B cell (primary cell): ENCODE results near the gene CNOT4. TPM values are rescaled to one million over a fixed set of nuclear protein-coding genes. Genes with fewer than 3 reads are reported as not detected.
"Not testable (repeated sequence)": the region's sequence is repeated elsewhere in the genome, so short reads cannot be mapped to it uniquely, and the experiment has no call there.

ENCODE experiments used
- ATAC-seq: fragments of 200-7000 bp; cut with Tn5 transposase; one replicate; pipeline ENCODE4 v1.10.0; 2021; ENCODE audit warnings: low read depth, mild to moderate bottlenecking, moderate number of reproducible peaks, moderate library complexity
- CTCF ChIA-PET: fragments of 350-600 bp; sonication (Branson Sonifier 250); formaldehyde crosslinking; loops from one replicate; lab custom pipeline; 2021; ENCODE audit warnings: antibody characterized with exemption, inconsistent platforms; lab: Charles Lee
- POLR2A ChIA-PET: fragments of 350-600 bp; sonication (Branson Sonifier 250); formaldehyde crosslinking; loops from one replicate; lab custom pipeline; 2021; ENCODE audit warnings: antibody characterized with exemption; lab: Charles Lee
- DNase-seq: peaks from one replicate; pipeline ENCODE4 v3.0.0; 2013
- H2AFZ ChIP-seq: 2 replicates; pipeline ENCODE4 v1.6.1; 2012; ENCODE audit warnings: mild to moderate bottlenecking, low read depth, low read length; ENCODE audit not compliant: insufficient read depth, poor library complexity, severe bottlenecking
- H3K27ac ChIP-seq, 2 donors: 1 replicate in 1 of 2; 2 replicates in 1 of 2; pipeline ENCODE4 v1.5.1; 2012 to 2013; ENCODE audit warnings: low read length in 2 of 2, mild to moderate bottlenecking in 2 of 2, moderate library complexity in 1 of 2
- H3K27me3 ChIP-seq, 4 experiments: fragments of 200-600 bp in 1 of 4; sonication (generic) in 1 of 4; replicated peaks in 1 of 4; 1 replicate in 2 of 4; 2 replicates in 2 of 4; pipeline versions ENCODE4 v1.6.1 to v1.7.0; 2013 to 2016; ENCODE audit warnings: low read length in 3 of 4, mild to moderate bottlenecking in 2 of 4, mixed read lengths in 1 of 4, moderate library complexity in 1 of 4; ENCODE audit not compliant: insufficient read depth in 4 of 4, control insufficient read depth in 3 of 4; ENCODE audit errors: control extremely low read depth in 1 of 4
- H3K36me3 ChIP-seq, 2 experiments: replicated peaks in 1 of 2; 1 replicate in 1 of 2; 2 replicates in 1 of 2; pipeline versions ENCODE4 v1.6.1 to v1.7.1; 2013; ENCODE audit warnings: low read length in 1 of 2; ENCODE audit not compliant: insufficient read depth in 2 of 2, control insufficient read depth in 1 of 2; ENCODE audit errors: control extremely low read depth in 1 of 2, extremely low read depth in 1 of 2
- H3K4me1 ChIP-seq, 2 donors: fragments of 200-600 bp in 1 of 2; sonication (generic) in 1 of 2; 1 replicate in 1 of 2; 2 replicates in 1 of 2; pipeline versions ENCODE4 v1.5.1 to v1.6.1; 2013 to 2017; ENCODE audit warnings: low read length in 2 of 2; ENCODE audit not compliant: control insufficient read depth in 2 of 2, insufficient read depth in 2 of 2
- H3K4me2 ChIP-seq: replicated peaks from 2 replicates; pipeline ENCODE3; 2012; ENCODE audit warnings: mild to moderate bottlenecking, low read depth, low read length; ENCODE audit not compliant: poor library complexity, severe bottlenecking
- H3K4me3 ChIP-seq, 5 experiments: fragments of 200-600 bp in 1 of 5; sonication (generic) in 1 of 5; 1 replicate in 3 of 5; 2 replicates in 2 of 5; pipeline versions ENCODE4 v1.5.1 to v1.7.0; 2011 to 2016; ENCODE audit warnings: low read length in 4 of 5, mild to moderate bottlenecking in 4 of 5, low read depth in 2 of 5, control low read depth in 1 of 5, moderate library complexity in 1 of 5; ENCODE audit not compliant: insufficient read depth in 1 of 5; ENCODE audit errors: control extremely low read depth in 1 of 5, extremely low read depth in 1 of 5
- H3K79me2 ChIP-seq: fragments of 200-600 bp; sonication (generic); one replicate; pipeline ENCODE4 v1.6.0; 2016; ENCODE audit warnings: low read length; ENCODE audit not compliant: control insufficient read depth, insufficient read depth
- H3K9ac ChIP-seq: fragments of 200-600 bp; sonication (generic); 2 replicates; pipeline ENCODE4 v1.6.1; 2017; ENCODE audit warnings: mild to moderate bottlenecking, low read length, moderate library complexity
- H3K9me3 ChIP-seq, 3 donors: one replicate each; pipeline versions ENCODE4 v1.6.1 to v1.7.1; 2013; ENCODE audit warnings: low read length in 2 of 3; ENCODE audit not compliant: control insufficient read depth in 2 of 3, insufficient read depth in 1 of 3; ENCODE audit errors: control extremely low read depth in 1 of 3
- H4K20me1 ChIP-seq: 2 replicates; pipeline ENCODE4 v1.6.0; 2012; ENCODE audit warnings: mild to moderate bottlenecking, low read length; ENCODE audit not compliant: insufficient read depth, control insufficient read depth, poor library complexity, severe bottlenecking
- H3K27ac Mint-ChIP-seq: one replicate; pipeline ENCODE4 v1.8.0; 2021; ENCODE audit warnings: mixed read lengths
- H3K27me3 Mint-ChIP-seq: one replicate; pipeline ENCODE4 v1.8.0; 2021; ENCODE audit warnings: mixed read lengths
- H3K4me1 Mint-ChIP-seq: one replicate; pipeline ENCODE4 v1.8.0; 2021; ENCODE audit warnings: mixed read lengths
- H3K4me3 Mint-ChIP-seq: one replicate; pipeline ENCODE4 v1.8.0; 2021; ENCODE audit warnings: mixed read lengths
- H3K9me3 Mint-ChIP-seq: one replicate; pipeline ENCODE4 v1.8.0; 2022; ENCODE audit warnings: mixed read lengths; ENCODE audit not compliant: insufficient read depth
- EZH2 ChIP-seq: IDR thresholded peaks from 2 replicates; pipeline ENCODE4 v1.6.1; 2012; ENCODE audit warnings: borderline replicate concordance, low read depth, mild to moderate bottlenecking, moderate library complexity, low read length; ENCODE audit not compliant: insufficient read depth, poor library complexity, severe bottlenecking
- WGBS: methylation state at CpG from one replicate; pipeline ENCODE4 v1.1.5; 2013; ENCODE audit warnings: missing lambda C conversion rate; ENCODE audit not compliant: insufficient coverage; 5-methylcytosine and 5-hydroxymethylcytosine counted together
- intact Hi-C: fragments of 100-400 bp; cut with micrococcal nuclease; formaldehyde crosslinking; loops from one replicate; pipeline ENCODE4 v1.10.0; 2022
- polyA plus RNA-seq: library from polyadenylated mRNA; depleted of rRNA; stranded (reverse); fragments of >200 nt; gene quantifications from 2 replicates; pipeline ENCODE4 v1.2.3, GENCODE V29; 2012
- total RNA-seq, 2 donors: library from RNA; stranded (reverse); fragments of 120-200 nt in 1 of 2; gene quantifications; 1 replicate in 1 of 2; 2 replicates in 1 of 2; pipeline versions ENCODE4 v1.2.3 to v1.2.4, GENCODE V29; 2013 to 2022
- TF ChIP-seq, protein P1 (sequence below): fragments of 200-600 bp; IDR thresholded peaks from one replicate; pipeline ENCODE4 v1.8.0; 2022; ENCODE audit warnings: antibody characterized with exemption, mild to moderate bottlenecking

CNOT4 gene
- total and polyA plus RNA-seq, 2 donors (not counting 1 experiment from before 2014, with no cell fraction given), result 9.8 to 52.1 TPM

DNA sequence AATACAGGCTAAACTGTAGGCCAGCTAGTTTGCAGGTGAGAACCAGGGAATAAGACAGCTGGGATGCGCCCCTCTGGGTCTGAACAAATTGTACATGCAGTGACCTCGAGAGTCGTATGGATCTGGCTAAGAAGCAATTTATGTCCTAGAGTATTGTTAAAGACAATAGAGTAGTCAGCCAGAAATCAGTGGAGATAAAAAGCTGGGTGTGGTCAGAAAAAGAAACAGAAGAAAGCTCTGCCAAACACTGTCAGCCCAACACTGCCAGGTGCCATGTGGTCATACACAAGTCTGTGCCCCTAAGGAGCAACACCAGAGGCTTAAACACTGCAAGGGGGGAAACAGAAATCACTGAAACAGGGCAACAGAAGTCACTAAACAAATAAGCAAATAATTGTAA is 62.2 kb downstream of the CNOT4 start:
- Histone ChIP-seq H3K36me3 (peaks cover 1 to 3% of the 10 kb centered on the region in 2 experiments), H3K4me2 (no peak overlapping the region), H3K9me3 (no peaks in the 10 kb centered on the region), H4K20me1 (peaks cover 65% of the 10 kb centered on the region), H3K27me3 (no peaks in the 10 kb centered on the region), H3K79me2 (peaks cover 78% of the 10 kb centered on the region), H2AFZ (no peak overlapping the region), H3K27ac (no peak overlapping the region), H3K4me3 (no peak overlapping the region), H3K4me1 (peaks cover 0 to 4% of the 10 kb centered on the region in 2 donors), H3K9ac (no peak overlapping the region)
- ATAC-seq, result no peak
- H3K4me3 Mint-ChIP-seq, result no peak overlapping the region
- H3K27ac Mint-ChIP-seq, result no peak overlapping the region
- no peak for DNase-seq
- H3K9me3 Mint-ChIP-seq, result no peaks in the 10 kb centered on the region
- 100% methylated on average over 3 of the region's 3 CpGs for WGBS
- H3K27me3 Mint-ChIP-seq, result no peaks in the 10 kb centered on the region
- CTCF ChIA-PET, result no interaction called here
- POLR2A ChIA-PET, result no interaction called here
- TF ChIP-seq, protein P1, sequence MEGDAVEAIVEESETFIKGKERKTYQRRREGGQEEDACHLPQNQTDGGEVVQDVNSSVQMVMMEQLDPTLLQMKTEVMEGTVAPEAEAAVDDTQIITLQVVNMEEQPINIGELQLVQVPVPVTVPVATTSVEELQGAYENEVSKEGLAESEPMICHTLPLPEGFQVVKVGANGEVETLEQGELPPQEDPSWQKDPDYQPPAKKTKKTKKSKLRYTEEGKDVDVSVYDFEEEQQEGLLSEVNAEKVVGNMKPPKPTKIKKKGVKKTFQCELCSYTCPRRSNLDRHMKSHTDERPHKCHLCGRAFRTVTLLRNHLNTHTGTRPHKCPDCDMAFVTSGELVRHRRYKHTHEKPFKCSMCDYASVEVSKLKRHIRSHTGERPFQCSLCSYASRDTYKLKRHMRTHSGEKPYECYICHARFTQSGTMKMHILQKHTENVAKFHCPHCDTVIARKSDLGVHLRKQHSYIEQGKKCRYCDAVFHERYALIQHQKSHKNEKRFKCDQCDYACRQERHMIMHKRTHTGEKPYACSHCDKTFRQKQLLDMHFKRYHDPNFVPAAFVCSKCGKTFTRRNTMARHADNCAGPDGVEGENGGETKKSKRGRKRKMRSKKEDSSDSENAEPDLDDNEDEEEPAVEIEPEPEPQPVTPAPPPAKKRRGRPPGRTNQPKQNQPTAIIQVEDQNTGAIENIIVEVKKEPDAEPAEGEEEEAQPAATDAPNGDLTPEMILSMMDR, result no peak
- no peak for TF ChIP-seq EZH2
- H3K4me1 Mint-ChIP-seq, result peaks cover 37% of the 10 kb centered on the region
- intact Hi-C loops, result no loop called here

DNA sequence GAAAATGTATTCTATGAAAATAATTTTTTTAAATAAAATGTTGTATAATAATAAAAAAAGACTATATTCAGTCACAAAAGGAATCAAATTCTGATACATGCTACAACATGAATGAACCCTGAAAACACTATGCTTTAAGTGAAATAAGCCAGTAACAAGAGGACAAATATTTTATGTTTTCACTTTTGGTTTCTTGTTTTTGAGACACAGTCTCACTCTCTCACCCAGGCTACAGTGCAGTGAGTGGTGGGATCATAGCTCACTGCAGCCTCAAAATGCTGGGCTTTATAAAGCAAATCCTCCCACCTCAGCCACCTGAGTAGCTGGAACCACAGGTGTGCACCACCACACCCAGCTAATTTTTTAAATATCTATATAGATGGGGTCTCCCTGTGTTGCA is 64.2 kb downstream of the CNOT4 start:
- TF ChIP-seq, protein P1, result no peak
- TF ChIP-seq EZH2, result no peak
- no peak for ATAC-seq
- Histone ChIP-seq H3K9me3 (no peaks in the 10 kb centered on the region), H2AFZ (no peak overlapping the region), H3K79me2 (peaks cover 71% of the 10 kb centered on the region), H3K4me2 (no peak overlapping the region), H3K4me1 (peaks cover 0 to 4% of the 10 kb centered on the region in 2 donors), H3K27me3 (no peaks in the 10 kb centered on the region), H3K9ac (no peak overlapping the region), H3K36me3 (peaks cover 1 to 3% of the 10 kb centered on the region in 2 experiments), H3K4me3 (no peak overlapping the region), H3K27ac (no peak overlapping the region), H4K20me1 (peaks cover 51% of the 10 kb centered on the region)
- Mint-ChIP-seq H3K27ac (no peak overlapping the region), H3K9me3 (no peaks in the 10 kb centered on the region), H3K4me3 (no peak overlapping the region), H3K4me1 (peaks cover 31% of the 10 kb centered on the region), H3K27me3 (no peaks in the 10 kb centered on the region)
- ChIA-PET POLR2A (no interaction called here), CTCF (no interaction called here)
- intact Hi-C loops, result no loop called here
- no peak for DNase-seq

DNA sequence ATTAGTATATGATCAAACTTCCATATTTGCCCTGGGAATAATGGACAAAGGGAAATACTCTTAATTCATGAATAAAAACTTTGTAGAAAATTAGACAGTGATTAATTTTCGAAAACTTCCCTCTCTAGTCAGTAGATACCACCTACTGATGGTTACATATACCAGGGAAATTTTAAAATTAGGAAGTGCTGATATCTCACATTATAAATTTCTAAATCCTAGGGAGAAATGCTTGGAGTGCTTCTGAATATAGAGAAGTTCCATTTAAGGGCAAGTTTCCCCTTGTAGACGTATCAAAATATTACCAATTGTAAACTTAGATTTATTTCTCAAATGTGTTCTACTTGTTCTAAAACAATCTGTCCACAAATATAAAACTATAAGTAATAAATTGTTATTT is 64.6 kb downstream of the CNOT4 start:
- WGBS, result no CpG with 5 or more reads among the region's 2 CpGs
- Histone ChIP-seq H3K79me2 (peaks cover 71% of the 10 kb centered on the region), H4K20me1 (peaks cover 51% of the 10 kb centered on the region)
- H3K4me2 ChIP-seq, H3K27me3 Mint-ChIP-seq, DNase-seq, H3K9ac ChIP-seq, H3K4me1 ChIP-seq, POLR2A ChIA-PET, H3K9me3 Mint-ChIP-seq, CTCF ChIA-PET, H3K9me3 ChIP-seq, H3K27ac Mint-ChIP-seq, H3K27me3 ChIP-seq, H3K36me3 ChIP-seq, ATAC-seq, H3K27ac ChIP-seq, H3K4me3 Mint-ChIP-seq, H2AFZ ChIP-seq, H3K4me3 ChIP-seq, intact Hi-C loops: not testable (repeated sequence)
- peaks cover 28% of the 10 kb centered on the region for H3K4me1 Mint-ChIP-seq
